HL-60 (cell line): ENCODE measurements around the gene TLK2.

Experiments used
- POLR2AphosphoS5 ChIP-seq: IDR thresholded peaks from 2 replicates; pipeline ENCODE4 v1.6.1; 2012; ENCODE audit warnings: low read depth
- TF ChIP-seq, protein P1 (sequence below): IDR thresholded peaks from one replicate; pipeline ENCODE4 v1.5.1; 2011; ENCODE audit warnings: low read length, control low read depth, inconsistent platforms; ENCODE audit not compliant: insufficient read depth
- TF ChIP-seq, protein P2 (sequence below): IDR thresholded peaks from 2 replicates; pipeline ENCODE4 v1.6.1; 2012; ENCODE audit warnings: low read depth; ENCODE audit not compliant: insufficient replicate concordance

DNA sequence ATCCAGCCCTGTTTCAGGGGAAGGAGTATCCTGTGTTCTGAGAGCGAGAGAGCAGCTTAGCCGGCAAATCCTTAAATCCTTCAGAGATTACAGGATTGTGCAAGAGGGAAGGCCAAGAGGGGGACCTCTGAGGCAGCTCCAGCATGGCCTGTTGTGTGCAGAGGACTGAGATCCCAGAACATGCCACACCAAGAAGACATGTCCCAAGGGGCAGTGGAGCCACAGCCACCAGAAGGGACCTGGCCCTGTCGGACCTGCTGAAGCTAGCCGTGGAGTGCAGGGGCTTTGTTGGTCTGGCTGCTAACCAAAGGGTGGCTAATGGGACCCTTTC is 147.2 kb downstream of the TLK2 start:
- TF ChIP-seq, protein P1, sequence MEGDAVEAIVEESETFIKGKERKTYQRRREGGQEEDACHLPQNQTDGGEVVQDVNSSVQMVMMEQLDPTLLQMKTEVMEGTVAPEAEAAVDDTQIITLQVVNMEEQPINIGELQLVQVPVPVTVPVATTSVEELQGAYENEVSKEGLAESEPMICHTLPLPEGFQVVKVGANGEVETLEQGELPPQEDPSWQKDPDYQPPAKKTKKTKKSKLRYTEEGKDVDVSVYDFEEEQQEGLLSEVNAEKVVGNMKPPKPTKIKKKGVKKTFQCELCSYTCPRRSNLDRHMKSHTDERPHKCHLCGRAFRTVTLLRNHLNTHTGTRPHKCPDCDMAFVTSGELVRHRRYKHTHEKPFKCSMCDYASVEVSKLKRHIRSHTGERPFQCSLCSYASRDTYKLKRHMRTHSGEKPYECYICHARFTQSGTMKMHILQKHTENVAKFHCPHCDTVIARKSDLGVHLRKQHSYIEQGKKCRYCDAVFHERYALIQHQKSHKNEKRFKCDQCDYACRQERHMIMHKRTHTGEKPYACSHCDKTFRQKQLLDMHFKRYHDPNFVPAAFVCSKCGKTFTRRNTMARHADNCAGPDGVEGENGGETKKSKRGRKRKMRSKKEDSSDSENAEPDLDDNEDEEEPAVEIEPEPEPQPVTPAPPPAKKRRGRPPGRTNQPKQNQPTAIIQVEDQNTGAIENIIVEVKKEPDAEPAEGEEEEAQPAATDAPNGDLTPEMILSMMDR = no peak
- TF ChIP-seq POLR2AphosphoS5 = no peak
- TF ChIP-seq, protein P2, sequence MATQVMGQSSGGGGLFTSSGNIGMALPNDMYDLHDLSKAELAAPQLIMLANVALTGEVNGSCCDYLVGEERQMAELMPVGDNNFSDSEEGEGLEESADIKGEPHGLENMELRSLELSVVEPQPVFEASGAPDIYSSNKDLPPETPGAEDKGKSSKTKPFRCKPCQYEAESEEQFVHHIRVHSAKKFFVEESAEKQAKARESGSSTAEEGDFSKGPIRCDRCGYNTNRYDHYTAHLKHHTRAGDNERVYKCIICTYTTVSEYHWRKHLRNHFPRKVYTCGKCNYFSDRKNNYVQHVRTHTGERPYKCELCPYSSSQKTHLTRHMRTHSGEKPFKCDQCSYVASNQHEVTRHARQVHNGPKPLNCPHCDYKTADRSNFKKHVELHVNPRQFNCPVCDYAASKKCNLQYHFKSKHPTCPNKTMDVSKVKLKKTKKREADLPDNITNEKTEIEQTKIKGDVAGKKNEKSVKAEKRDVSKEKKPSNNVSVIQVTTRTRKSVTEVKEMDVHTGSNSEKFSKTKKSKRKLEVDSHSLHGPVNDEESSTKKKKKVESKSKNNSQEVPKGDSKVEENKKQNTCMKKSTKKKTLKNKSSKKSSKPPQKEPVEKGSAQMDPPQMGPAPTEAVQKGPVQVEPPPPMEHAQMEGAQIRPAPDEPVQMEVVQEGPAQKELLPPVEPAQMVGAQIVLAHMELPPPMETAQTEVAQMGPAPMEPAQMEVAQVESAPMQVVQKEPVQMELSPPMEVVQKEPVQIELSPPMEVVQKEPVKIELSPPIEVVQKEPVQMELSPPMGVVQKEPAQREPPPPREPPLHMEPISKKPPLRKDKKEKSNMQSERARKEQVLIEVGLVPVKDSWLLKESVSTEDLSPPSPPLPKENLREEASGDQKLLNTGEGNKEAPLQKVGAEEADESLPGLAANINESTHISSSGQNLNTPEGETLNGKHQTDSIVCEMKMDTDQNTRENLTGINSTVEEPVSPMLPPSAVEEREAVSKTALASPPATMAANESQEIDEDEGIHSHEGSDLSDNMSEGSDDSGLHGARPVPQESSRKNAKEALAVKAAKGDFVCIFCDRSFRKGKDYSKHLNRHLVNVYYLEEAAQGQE = no peak
